Measurements from ENCODE around the gene ZFAND2A.
"Not testable (repeated sequence)": the region's sequence is repeated elsewhere in the genome, so short reads cannot be mapped to it uniquely, and the experiment has no call there.

ZFAND2A gene

DNA sequence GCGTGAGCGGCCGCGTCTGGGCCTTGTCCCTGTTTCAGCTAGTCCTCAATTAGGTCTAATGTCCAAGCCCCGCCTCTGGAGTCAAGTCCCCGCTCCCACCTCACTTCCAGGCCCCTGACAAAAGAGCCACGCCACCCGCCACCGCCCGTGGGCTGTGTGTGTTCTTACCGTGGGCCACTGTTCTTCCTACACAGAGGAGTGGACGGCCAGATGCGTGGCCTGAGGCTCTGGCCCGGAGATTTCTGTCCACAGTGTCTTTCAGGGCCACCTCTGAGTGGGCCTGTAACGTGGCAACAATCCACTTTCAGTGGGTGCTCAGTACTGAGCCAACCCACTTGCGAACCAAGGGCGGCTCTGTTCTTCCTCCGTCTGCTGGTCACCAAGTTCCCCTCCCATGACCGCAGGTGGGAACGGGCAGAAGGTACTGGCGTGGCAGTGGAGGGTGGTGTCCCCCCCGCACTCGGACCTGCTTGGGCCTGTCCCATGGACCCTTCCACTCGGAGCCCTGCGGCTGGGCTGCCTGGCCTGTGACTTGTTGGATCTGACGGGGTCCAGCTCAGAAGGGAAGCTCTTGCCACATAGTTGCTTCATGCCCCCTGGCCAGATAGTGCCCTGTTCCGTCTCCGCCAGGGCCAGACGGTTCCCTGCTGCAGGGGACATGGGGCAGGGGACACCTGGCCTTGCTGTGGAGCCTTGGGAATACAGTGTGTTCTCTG lies 15.0 kb upstream of the ZFAND2A start:
- no peak for DNase-seq

DNA sequence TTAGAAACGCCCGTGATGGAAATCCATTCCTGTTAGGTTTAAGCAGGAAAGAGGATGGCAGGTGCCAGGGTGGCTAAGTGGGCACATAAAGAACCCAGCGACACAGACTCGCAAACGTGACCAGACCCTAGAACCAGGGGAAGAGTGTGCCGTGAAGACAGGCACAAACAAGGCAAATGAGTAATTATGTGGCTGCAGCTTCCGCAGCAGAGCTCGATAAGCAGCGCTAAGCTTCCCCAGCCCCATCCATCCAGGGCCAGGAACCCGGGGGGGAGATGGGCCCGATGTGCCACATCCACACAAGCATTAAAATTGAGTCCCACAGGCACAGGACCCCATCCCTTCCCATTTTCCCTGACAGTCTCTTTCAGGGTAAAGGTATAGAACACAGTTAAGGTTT lies 14.0 kb upstream of the ZFAND2A start:
- DNase-seq, result no peak

DNA sequence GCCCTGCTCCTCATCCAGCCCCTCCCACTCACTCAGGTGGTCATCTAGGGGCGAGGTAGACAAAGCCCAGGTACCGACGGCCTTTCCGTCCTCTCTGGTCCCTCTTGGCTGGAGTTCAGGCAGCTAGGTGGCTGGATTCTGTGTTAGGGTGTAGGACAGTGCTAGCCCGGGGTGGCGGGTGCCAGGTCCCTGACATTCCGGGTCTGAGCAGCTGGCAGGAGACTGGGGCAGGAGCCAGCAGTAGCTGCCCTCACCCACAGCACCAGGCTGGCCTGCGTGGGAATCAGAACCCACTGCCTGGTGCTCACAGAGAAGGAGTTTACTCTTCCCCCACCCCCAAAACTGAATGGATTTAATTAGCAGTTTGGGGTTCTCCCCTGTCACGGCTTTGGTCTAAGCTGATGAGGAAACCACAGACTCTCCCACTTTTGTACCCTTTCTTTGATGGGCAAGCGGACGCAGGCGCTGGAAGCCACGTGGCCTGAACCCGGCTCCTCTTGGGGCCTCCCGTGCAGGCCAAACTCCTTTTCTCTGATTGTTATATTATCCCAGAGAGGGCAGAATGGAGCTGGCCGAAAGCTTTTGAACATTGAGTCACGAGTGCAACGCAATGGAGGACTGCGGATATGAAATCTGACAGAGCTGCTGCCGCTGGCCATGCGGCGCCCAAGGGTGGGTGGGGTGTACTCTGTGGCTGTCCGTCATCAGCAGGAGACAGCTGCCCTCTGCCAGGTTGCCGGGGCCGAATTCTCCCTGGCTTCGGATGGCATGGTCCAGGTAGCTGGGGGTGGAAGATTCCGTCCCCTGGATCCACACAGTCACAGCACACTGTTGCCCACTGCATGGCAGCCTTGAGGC lies 12.9 kb upstream of the ZFAND2A start:
- DNase-seq, result no peak

DNA sequence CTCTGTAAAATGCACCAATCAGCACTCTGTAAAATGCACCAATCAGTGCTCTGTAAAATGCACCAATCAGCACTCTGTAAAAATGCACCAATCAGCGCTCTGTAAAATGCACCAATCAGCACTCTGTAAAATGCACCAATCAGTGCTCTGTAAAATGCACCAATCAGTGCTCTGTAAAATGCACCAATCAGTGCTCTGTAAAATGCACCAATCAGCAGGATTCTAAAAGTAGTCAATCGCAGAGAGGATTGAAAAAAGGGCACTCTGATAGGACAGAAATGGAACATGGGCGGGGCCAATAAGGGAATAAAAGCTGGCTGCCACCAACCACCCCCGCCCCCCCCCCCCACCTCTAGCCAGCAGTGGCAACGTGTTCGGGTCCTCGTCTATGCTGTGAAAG lies 11.5 kb upstream of the ZFAND2A start:
- not testable (repeated sequence) for DNase-seq

DNA sequence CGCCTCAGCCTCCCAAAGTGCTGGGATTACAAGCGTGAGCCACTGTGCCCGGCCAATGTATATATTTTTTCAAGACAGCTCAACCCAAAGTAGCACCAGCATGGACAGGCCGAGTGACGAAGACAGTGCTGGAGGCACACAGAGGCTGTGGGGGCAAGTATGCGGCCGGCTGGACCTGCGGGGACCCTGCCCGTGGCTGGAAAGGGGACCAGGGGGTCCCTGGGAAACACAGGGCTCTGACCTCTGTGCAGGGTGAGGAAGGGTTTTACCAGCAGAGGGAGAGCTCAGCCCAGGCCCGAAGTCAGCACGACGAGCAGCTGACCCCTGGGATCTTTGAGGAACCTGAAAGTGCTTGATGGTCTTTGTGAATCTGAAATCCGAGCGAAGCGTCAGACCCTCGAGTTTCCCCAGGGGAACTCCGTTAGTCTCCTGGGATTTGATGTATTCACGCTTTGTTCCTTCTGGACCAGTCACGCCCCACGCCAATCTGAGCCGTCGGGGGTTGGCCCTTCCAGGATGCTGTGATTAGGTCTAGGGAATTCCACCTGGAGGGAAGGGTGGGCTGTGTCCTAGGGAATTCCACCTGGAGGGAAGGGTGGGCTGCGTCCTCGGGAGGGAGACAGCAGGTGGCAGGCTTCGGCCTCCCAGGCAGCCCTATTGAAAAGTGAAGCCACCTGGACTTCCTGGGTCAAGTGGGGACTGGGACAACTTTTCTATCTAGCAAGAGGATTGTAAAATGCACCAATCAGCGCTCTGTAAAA lies 10.9 kb upstream of the ZFAND2A start:
- no peak for DNase-seq

DNA sequence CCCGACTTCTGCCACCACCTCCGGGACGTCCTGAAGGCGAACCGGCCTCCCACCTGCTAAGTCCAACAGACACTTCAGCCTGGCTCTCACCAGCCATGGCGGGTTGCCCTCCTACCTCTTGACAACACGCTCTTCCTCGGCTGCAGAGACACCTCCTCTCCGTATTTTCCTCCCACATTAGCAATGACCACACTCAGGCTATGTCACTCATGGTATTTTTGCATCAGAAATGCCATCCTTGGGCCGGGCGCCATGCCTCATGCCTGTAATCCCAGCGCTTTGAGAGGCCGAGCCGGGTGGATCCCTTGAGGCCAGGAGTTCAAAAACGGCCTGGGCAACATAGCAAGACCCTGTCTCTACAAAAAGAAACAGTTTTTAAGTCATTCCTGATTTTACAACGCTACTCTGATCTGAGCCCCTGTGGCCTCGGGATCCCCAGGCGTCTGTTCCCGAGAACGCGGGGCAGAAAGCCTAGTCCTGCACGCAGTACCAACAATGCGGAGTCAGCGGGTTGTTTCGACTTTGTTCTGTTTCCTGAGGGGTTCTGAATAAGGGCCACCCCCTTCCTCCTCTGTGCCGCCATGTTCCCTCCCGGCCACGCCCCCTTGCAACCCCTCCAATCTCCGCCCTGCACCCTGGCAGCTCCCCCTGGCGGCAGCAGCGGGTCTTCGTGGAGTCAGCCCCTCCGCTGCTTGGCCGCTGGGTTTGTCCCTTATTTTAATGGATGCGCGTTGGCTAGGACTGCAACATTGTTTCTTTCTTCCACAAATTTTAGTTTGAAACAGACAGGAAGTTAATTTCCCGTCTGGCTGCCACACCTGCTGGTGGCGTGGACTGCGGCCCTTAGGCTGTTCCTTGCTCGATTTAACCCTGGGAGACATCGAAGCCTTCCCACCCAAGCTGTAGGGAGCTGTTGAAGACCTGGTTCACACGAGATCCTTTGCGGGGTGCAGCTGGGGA lies 9.7 kb upstream of the ZFAND2A start:
- DNase-seq, result peak; percentile 32

DNA sequence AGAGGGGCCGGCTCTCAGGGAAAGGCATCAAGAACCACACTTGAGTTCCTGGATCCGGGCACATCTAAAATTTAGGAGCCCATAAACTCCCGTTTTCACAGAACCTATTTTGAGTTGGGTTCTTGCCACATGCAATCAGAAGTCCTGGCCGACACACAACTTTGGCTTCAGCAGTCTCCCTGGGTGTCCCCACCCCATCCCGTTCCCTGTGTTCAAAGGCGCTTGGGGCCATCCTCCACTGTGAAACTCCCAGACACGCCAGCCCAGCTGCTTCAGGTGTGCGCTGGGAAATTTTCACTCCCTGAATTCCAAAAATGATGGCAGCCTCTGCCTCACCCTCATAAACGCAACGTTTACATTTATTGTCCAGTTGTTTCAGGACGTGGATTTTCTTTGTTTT lies 8.4 kb upstream of the ZFAND2A start:
- no peak for DNase-seq

DNA sequence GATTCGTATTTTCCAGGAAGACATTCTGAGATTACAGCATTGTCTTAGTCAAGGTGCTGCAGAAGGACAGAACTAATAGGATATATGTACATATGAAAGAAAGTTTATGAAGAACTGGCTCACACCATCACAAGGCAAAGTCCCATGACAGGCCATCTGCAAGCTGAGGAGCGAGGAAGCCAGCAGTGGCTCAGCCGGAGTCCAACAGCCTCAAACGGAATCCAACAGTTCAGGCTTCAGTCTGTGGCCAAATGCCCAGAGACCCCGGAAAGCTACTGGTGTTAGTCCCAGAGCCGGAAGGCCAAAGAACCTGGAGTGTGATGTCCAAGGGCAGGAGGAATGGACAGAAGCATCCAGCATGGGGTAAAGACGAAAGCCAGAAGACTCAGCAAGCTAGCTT lies 4.4 kb upstream of the ZFAND2A start:
- DNase-seq, result no peak

DNA sequence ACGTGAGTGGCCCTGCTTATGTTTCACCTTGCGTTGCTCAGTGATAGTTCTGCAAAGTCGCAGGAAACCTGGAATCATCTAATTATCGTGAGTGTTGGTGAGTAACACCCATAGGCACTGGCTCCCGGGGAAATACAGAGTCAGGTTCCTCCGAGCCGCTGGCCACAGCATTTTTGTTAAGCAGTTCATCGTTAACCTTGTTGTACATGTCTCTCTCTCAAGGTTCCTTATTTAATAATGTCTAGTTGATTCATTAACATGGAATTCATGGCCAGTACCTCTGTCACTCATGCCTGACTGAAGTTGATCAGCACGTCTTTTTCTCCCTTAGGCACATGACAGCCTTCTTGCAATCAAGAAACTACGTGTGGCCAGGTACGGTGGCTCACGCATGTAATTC lies 3.1 kb upstream of the ZFAND2A start:
- no peak for DNase-seq

DNA sequence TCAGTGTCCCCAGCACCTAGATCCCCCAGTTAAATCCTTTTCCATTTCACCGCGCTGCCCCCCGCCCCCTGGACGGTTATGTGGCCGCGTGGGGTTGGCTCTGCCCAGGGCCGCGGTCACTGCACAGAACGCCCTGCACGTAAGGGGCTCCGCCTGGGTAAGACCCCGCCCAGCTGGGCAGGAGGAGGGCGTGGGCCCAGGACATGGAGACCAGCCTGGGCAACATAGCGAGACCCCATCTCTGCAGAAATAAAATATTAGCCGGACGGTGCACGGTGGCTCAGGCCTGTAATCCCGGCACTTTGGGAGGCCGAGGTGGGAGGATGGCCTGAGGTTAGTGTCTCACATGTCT lies 650 bp upstream of the ZFAND2A start:
- no peak for DNase-seq

DNA sequence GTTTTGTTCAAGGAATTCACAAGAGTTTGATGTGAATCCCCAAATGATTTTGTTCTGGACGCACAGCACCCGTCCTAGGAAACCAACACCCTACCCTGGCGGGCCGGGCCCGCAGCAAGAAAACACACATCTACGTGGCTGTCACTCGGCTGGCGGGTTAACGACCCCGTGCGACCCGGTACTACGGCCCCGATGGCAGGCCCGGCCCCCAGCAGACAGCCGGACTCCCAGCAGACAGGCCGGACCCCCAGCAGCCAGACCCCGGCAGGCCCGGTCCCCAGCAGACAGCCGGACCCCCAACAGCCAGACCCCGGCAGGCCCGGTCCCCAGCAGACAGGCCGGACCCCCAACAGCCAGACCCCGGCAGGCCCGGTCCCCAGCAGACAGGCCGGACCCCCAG lies 765 bp downstream of the ZFAND2A start:
- not testable (repeated sequence) for DNase-seq

DNA sequence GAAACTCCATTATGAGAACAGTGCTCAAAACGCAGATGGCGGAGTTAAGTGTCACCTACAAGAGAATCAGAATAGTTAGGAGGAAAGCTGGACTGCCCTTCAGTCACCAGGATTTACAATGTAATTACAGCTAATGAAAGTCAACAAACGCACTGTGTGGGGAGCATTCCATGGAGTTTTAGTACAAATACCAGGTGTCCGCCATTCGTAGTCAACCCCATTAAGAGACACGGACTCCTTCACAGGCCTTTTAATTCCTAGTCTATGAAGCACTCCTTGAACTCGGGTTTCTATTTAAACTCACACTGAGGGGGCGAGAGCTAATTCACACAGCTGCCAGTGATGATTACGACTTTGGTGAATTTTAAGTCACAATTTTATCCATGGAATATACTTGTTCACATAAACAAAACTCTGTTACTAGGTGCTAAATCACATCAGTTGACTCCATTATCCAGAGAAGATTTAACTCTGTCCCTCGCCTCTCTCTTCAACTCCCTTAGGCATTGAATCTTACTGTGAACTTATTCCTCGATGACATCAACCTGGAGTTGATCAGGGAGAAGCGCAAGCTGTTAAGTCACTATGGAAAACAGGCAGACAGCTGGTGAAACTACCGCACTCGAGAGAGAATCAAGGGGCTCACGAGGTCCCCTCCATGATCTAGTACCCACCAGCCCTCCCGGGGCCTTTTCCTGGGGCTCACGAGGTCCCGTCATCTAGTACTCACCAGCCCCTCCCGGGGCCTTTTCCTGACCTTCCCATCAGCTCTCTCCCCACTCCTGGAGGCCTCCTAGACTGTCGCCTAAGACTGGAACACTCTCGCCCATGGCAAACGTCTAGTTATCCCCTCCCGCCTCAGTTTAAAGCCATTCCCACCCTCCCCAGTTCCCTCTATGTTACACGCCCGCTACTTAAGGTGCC lies 1.5 kb downstream of the ZFAND2A start:
- DNase-seq, result no peak

DNA sequence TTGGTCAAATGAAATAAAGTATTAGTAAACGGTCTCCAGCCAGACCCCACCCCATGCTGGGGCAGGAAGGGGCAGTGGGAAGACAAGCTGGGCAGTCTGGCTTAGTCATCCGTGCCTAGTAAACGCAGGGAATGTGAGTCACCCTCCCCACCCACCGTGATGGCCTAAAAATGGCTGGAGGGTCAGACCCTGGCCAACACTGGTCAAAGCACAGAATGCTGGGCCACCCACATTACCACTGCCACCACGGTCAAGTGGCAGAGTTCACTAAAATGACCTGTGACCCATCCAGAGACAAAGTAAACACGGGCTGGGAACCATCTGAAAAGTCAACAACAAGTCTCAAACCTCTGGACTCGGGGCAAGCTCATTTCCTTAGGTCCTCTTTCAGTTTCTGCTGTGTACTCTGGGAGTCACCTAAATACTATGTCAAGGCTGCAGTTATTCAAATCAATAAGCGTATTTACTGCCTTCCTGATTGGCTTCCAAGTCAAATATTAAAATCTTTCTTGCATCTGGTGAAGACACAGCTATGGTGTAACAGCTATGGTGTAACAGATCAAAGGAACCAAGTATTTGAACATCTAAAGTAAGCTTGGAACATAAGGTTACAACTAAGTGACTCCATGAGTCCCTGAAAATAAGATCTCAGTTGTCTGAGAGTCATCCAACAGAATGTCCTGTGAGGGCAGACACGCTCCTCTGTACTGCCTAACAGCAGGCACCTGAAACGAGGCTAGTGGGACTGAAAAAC lies 3.0 kb downstream of the ZFAND2A start:
- DNase-seq, result no peak

DNA sequence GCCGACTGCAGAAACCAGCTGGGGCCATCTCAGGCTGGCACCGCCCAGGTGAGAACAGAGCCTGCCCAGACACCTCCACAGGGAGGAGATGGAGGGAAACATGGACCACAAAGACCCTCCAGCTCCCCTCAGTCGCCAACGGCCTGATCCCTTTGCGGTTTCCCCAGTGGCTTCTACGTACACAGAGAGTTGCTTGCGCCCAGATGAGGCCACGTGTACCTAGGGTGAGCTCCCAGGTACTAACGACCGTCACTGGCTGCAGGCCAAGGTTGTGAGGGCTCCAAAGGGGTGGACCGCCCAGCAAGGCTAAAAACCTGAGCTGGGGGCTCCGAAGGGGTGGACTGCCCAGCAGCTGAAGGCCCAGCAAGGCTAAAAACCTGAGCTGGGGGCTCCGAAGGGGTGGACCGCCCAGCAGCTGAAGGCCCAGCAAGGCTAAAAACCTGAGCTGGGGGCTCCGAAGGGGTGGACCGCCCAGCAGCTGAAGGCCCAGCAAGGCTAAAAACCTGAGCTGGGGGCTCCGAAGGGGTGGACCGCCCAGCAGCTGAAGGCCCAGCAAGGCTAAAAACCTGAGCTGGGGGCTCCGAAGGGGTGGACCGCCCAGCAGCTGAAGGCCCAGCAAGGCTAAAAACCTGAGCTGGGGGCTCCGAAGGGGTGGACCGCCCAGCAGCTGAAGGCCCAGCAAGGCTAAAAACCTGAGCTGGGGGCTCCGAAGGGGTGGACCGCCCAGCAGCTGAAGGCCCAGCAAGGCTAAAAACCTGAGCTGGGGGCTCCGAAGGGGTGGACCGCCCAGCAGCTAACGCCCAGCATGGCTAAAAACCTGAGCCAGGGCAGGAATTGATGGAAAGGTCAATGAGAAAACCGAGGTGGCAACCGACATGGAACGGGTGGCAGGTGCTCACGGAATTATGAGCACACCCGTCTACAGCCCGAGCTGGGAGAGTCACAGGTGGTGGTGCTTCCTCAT lies 3.9 kb downstream of the ZFAND2A start:
- not testable (repeated sequence) for DNase-seq

DNA sequence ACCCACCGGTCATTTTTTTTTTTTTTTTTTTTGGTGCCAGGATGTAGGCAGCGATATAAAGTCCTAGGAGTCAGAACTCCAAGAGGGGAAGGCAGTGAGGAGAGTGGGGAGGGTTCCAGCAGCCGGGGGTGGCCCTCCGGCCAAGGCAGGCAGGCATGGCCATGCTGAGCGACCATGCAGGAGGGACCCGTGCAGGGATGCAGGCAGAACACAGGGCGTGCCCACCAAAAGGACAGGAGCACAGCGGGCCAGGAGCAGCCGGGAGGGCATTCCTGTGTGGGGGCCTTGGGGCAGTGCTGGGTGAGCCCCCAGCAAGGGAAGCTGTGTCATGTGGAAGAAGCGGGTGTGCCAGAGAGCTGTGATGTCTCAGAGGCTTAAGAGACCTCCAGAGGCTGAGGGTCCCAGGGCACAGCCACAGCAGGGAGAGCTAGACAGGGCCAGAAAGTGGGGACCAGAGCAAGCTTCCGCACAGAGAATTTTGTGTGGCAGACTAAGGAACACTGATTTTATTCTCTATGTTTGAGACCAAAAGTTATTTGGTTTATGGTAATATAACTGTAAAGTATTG lies 5.7 kb downstream of the ZFAND2A start:
- no peak for DNase-seq

DNA sequence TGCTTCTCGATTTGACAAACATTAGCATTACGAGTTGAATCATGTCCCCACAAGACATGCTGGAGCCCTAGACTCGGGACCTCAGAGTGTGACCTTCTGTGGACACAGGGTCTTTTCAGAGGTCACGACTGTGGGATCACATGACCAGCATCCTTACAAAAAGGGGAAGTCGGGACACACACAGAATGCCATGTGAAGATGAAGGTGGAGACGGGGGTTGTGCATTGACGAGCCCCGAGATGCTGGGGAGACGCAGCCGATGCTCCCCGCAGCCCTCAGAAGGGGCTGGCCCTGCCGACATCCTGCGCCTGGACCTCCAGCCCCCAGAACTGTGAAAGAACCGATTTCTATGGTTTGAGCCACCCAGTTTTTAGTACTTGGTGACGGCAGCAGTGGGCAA lies 7.5 kb downstream of the ZFAND2A start:
- DNase-seq, result no peak

DNA sequence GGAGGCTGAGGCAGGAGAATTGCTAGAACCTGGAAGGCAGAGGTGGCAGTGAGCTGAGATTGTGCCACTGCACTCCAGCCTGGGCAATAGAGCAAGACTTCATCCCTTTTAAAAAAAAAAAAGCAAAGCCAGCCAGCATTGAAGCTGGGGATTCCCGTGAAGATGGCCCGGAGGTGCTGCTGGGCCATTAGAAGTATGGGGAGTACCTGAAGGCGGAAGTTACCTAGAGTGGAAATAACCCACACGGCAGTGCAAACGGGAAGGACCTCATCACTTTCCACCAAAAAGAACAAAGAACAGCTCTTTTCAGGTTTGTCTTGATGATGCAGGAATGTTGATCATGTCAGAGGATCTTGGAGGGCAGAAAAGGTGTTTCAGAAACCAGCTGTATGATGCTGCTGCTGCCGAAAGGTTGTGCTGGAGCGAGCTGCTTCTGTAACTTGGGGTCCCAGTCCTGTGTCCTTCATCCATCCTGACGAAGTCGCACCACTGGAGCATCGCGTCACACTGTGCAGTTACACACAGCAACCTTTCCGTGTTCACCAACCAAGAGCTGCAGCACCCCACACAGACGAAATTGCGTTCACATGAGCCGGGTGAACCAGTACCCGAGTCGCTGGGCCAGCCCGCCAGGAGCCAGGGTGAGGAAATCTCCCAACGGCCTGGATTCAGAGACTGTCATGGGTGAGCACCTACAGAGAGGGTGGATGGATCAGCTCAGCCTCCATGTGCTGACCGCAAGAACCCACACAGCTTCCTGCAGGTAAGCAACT lies 8.2 kb downstream of the ZFAND2A start:
- DNase-seq, result no peak

DNA sequence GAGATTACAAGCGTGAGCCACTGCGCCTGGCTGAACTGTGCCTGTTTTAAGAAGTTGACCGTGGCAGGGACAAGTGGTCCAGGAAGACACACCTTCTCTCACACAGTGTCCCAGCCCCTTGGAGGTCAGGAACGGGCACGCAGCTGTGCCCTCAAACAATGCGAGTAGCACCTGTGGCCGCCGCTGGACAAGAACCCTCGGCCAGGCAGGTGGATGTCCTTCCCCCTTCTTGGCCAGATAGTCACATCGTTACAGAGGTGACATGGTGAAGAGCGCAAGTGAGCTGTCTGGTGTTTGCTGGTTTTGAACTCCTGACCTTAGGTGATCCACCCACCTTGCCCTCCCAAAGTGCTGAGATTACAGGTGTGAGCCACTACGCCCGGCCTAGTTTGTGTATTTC lies 8.8 kb downstream of the ZFAND2A start:
- no peak for DNase-seq
